ENCODE data around the gene SH2B3.

GRCh38 chr12:111488798-111489197 lies 83.1 kb downstream of the SH2B3 start:
- TF ChIP-seq GATA3 (IDR thresholded peaks at IDR 0.05; ENCODE audit: low read depth, low read length) (no peak), GATA2 (IDR thresholded peaks at IDR 0.05; ENCODE audit: low read depth, low read length) (no peak)
